SK-N-SH (cell line): ENCODE measurements around the gene NGF. TPM values are rescaled to one million over a fixed set of nuclear protein-coding genes. Genes with fewer than 3 reads are reported as not detected.

Experiments used
- CTCF ChIA-PET: fragments of 300-600, 350-600 bp; formaldehyde crosslinking; extraction: SDS; loops from one replicate; lab custom pipeline; 2021; lab: Yijun Ruan, JAX
- POLR2A ChIA-PET: fragments of 350-600 bp; sonication (Branson Sonifier 250); formaldehyde crosslinking; extraction: SDS; loops from one replicate; lab custom pipeline; 2020; ENCODE audit warnings: antibody characterized with exemption, inconsistent platforms; lab: Yijun Ruan, JAX
- DNase-seq: peaks from one replicate; pipeline ENCODE4 v3.0.0; 2012
- H2AFZ ChIP-seq: fragments of 200-600 bp; sonication (generic); 2 replicates; pipeline ENCODE4 v1.8.1; 2016; ENCODE audit warnings: antibody characterized with exemption, mild to moderate bottlenecking, low read depth
- H3F3A ChIP-seq: fragments of 200-600 bp; sonication (generic); replicated peaks from 2 replicates; pipeline ENCODE3; 2016; ENCODE audit warnings: antibody characterized with exemption, mild to moderate bottlenecking; ENCODE audit not compliant: insufficient read depth
- H3K27ac ChIP-seq, 2 experiments: fragments of 200-500 bp in 1 of 2; fragments of 200-600 bp in 1 of 2; sonication (Bioruptor generic) in 1 of 2; sonication (generic), shearing (Covaris generic) in 1 of 2; 2 replicates each; pipeline versions ENCODE4 v1.5.1 to v1.6.1; 2014 to 2016; ENCODE audit warnings: low read depth in 2 of 2, inconsistent platforms in 1 of 2, low read length in 1 of 2, mild to moderate bottlenecking in 1 of 2, mixed read lengths in 1 of 2
- H3K27me3 ChIP-seq: fragments of 200-600 bp; sonication (generic), shearing (Covaris generic); 2 replicates; pipeline ENCODE4 v1.6.1; 2016; ENCODE audit warnings: mixed run types; ENCODE audit not compliant: insufficient read depth
- H3K36me3 ChIP-seq, 2 experiments: fragments of 200-500 bp in 1 of 2; fragments of 200-600 bp in 1 of 2; sonication (Bioruptor generic) in 1 of 2; sonication (generic) in 1 of 2; replicated peaks in 1 of 2; 2 replicates each; pipeline versions ENCODE3 to v1.5.1; 2014 to 2016; ENCODE audit warnings: low read length in 1 of 2, mild to moderate bottlenecking in 1 of 2; ENCODE audit not compliant: insufficient read depth in 2 of 2, control insufficient read depth in 1 of 2
- H3K4me1 ChIP-seq, 2 experiments: fragments of 200-500 bp in 1 of 2; fragments of 200-600 bp in 1 of 2; sonication (Bioruptor generic) in 1 of 2; sonication (generic), shearing (Covaris generic) in 1 of 2; 2 replicates each; pipeline versions ENCODE4 v1.5.1 to v1.6.1; 2014 to 2016; ENCODE audit warnings: low read depth in 1 of 2, low read length in 1 of 2, mixed run types in 1 of 2; ENCODE audit not compliant: insufficient read depth in 2 of 2, control insufficient read depth in 1 of 2
- H3K4me2 ChIP-seq: fragments of 200-600 bp; sonication (generic), shearing (Covaris generic); 2 replicates; pipeline ENCODE4 v1.6.1; 2017; ENCODE audit warnings: mixed run types
- H3K4me3 ChIP-seq, 2 experiments: fragments of 200-500 bp in 1 of 2; fragments of 200-600 bp in 1 of 2; sonication (Bioruptor generic) in 1 of 2; sonication (generic), shearing (Covaris generic) in 1 of 2; 2 replicates each; pipeline versions ENCODE4 v1.5.1 to v1.8.1; 2014 to 2016; ENCODE audit warnings: low read depth in 2 of 2, inconsistent platforms in 1 of 2, low read length in 1 of 2, mild to moderate bottlenecking in 1 of 2, mixed read lengths in 1 of 2, moderate library complexity in 1 of 2
- H3K79me2 ChIP-seq: fragments of 200-600 bp; sonication (generic); 2 replicates; pipeline ENCODE4 v1.8.1; 2017; ENCODE audit warnings: mild to moderate bottlenecking; ENCODE audit not compliant: insufficient read depth
- H3K9ac ChIP-seq: fragments of 200-600 bp; sonication (generic); 2 replicates; pipeline ENCODE4 v1.6.1; 2017; ENCODE audit warnings: mixed run types
- H3K9me2 ChIP-seq: fragments of 200-600 bp; sonication (generic); 2 replicates; pipeline ENCODE4 v1.6.1; 2017; ENCODE audit warnings: mixed run types
- H3K9me3 ChIP-seq: fragments of 200-600 bp; sonication (generic); 2 replicates; pipeline ENCODE4 v1.6.1; 2017; ENCODE audit warnings: mixed run types, mild to moderate bottlenecking, moderate library complexity
- H4K20me1 ChIP-seq: fragments of 200-600 bp; sonication (generic); 2 replicates; pipeline ENCODE4 v1.6.1; 2017; ENCODE audit warnings: mild to moderate bottlenecking, mixed run types; ENCODE audit not compliant: insufficient read depth
- PBX3 ChIP-seq: IDR thresholded peaks from 2 replicates; pipeline ENCODE4; 2012
- REST ChIP-seq: IDR thresholded peaks from 2 replicates; pipeline ENCODE4 v1.6.1; 2012; ENCODE audit warnings: mild to moderate bottlenecking, low read depth, low read length, moderate library complexity
- TAF1 ChIP-seq: IDR thresholded peaks from 2 replicates; pipeline ENCODE4 v1.6.1; 2012; ENCODE audit warnings: low read depth, mild to moderate bottlenecking, low read length, moderate library complexity, borderline replicate concordance
- ZBTB33 ChIP-seq: IDR thresholded peaks from 2 replicates; pipeline ENCODE4 v1.4.0; 2012; ENCODE audit warnings: low read depth, borderline replicate concordance
- WGBS: methylation state at CpG from one replicate; pipeline ENCODE4 v1.1.6; 2017; ENCODE audit warnings: low lambda C conversion rate; 5-methylcytosine and 5-hydroxymethylcytosine counted together
- polyA plus RNA-seq, 3 experiments: library from polyadenylated mRNA; depleted of rRNA; stranded (reverse); fragments of >200 nt; gene quantifications; 2 replicates each; pipeline ENCODE4 v1.2.3, GENCODE V29; 2012

NGF gene
- polyA plus RNA-seq, 1 of the 3 experiments (the other 2 are of a cell fraction), result 75.8 TPM

GRCh38 chr1:115337276-115337632, 795 bp downstream of the NGF start:
- Histone ChIP-seq H3K9ac (peak overlapping the region; percentile 96), H3K36me3 (peaks cover 0 to 5% of the 10 kb centered on the region in 2 experiments), H3F3A (peaks cover 28% of the 10 kb centered on the region), H3K27ac (peak overlapping the region; percentile 28 to 68; a peak in 2 of 4 replicates), H3K4me2 (peak overlapping the region; percentile 98), H3K9me2 (no peaks in the 10 kb centered on the region), H3K9me3 (no peaks in the 10 kb centered on the region), H2AFZ (no peak overlapping the region), H4K20me1 (no peaks in the 10 kb centered on the region), H3K4me1 (peaks cover 24 to 29% of the 10 kb centered on the region in 2 experiments), H3K27me3 (no peaks in the 10 kb centered on the region), H3K79me2 (peaks cover 58% of the 10 kb centered on the region), H3K4me3 (peak overlapping the region; percentile 84 to 92)
- no peak for DNase-seq
- ChIA-PET POLR2A (no interaction called here), CTCF (interaction anchor here (1.2 to 3.7 kb wide), 5 partner anchors 17 to 259 kb away, joined by 3 to 16 read pairs (median 7); no protein-coding TSS in a partner anchor)
- 20% methylated on average over 15 of the region's 19 CpGs for WGBS
- no peak for TF ChIP-seq REST
- TF ChIP-seq TAF1, result 0 out of 2 replicates have a peak, but pooled peaks have one; percentile 8

DNA sequence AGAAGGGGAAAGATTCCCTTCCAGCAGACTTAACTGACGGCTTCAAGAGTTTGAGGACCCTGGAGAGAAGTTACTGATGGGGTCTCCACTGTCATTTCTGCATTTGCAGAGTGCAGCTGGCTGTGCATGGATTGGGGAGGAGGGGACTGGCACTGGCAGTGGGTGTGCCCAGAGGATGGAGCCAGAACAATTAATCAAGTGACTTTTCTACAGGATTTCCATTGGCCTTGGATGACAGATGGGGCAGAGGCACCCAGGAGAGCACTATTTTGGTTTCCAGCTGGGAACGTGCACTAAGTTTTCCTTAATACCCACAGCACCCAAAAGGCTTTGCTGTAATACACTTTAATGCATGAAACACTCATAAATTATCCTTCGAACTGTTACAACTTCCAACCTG, 1.3 kb downstream of the NGF start:
- peak overlapping the region; percentile 98 for H3K4me2 ChIP-seq
- DNase-seq, result peak; percentile 35
- no peaks in the 10 kb centered on the region for H3K9me2 ChIP-seq
- H3K9me3 ChIP-seq, result no peaks in the 10 kb centered on the region
- CTCF ChIA-PET, result interaction anchor here (1.2 to 3.7 kb wide), 5 partner anchors 17 to 259 kb away, joined by 3 to 16 read pairs (median 7); no protein-coding TSS in a partner anchor
- peaks cover 63% of the 10 kb centered on the region for H3K79me2 ChIP-seq
- peak overlapping the region; percentile 84 to 92; a peak in 3 of 4 replicates for H3K4me3 ChIP-seq
- peaks cover 0 to 5% of the 10 kb centered on the region in 2 experiments for H3K36me3 ChIP-seq
- no peak overlapping the region for H2AFZ ChIP-seq
- peak; percentile 55 for TF ChIP-seq PBX3
- TF ChIP-seq ZBTB33, result no peak
- peak overlapping the region; percentile 96 for H3K9ac ChIP-seq
- POLR2A ChIA-PET, result no interaction called here
- no peaks in the 10 kb centered on the region for H4K20me1 ChIP-seq
- H3K27ac ChIP-seq, result no peak overlapping the region
- peaks cover 24 to 34% of the 10 kb centered on the region in 2 experiments for H3K4me1 ChIP-seq
- H3F3A ChIP-seq, result peaks cover 33% of the 10 kb centered on the region
- 87% methylated on average over 3 of the region's 3 CpGs for WGBS
- H3K27me3 ChIP-seq, result no peaks in the 10 kb centered on the region
